NCI-H2107 (cell line): ENCODE measurements around the gene RANBP9.
A peak's percentile ranks its signal among the peaks of the same experiment; 100 is the strongest.

Experiments used
- DNase-seq: peaks from one replicate; lab custom pipeline; 2025; lab: John Stamatoyannopoulos, UW

The RANBP9 gene

DNA sequence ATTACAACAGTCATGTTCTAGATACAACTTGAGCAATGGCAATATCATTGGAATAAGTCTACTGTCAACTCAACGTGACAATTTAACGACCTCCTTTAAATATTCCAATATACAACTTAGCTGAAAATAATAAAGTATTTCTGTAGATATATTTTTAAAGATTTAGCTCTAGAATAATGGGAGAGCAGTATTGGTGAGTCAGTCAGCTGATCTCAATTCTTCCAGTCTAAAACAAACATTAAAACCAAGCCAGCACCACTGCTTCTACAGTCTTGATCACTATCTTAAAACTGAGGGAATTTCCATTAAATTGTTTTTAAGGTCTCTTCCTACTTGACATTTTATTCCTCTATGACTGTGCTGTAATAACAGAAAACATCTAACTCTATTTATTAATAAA lies 58.3 kb downstream of the RANBP9 start:
- no peak for DNase-seq

DNA sequence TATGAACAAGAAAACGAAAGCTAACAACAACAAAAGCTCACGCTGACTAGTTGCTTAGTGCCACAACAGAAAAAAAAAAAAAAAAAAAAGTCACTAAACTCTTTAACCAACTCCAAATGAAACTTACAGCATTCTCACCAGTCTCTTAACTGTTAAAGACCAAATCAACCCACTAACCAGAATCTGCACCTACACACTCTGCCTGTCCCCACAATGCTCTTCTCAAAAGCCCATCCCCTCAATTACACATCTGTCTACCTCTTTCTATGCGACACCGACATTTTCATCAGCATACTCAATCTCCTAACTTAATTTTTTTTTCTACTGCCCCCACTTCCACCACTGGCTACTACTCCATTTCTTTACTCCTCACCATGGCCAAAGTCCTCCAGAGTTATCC lies 62.2 kb downstream of the RANBP9 start:
- no peak for DNase-seq

DNA sequence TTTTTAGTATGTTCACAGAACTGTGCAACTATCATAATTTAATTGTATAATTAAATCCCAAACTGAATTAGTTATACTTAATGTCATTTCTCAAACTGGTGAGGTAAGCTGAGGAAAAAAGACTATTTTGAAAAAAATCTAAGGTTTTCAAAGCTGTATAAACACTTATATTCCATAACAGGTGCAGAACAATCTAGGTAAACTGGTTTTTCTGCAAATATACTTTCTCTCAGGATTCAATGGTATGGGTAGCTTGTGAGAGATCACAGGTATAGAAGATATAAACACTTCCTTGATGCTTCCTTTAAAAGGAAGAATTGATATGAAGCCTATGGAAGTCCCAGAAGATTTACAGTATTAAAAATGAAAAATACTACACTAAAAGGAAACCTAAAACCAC lies 62.8 kb downstream of the RANBP9 start:
- no peak for DNase-seq

DNA sequence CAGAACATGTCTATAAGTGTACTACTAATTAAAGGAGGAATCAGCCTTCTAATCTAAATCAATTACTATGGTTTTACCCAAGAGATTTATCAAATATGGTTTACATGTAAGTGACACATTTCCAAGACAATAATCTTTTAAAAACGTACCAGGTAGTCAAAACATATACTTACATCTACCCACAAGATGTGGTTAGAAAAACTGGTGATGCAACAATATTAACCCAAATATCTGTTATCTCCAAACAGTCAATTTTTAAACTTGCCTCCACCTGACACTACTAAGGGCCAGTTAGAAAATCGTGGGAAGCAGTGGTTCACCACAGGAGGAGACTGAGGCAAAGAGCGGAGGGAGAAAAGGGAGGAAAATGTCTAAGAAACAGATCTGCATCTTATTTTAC lies 68.5 kb downstream of the RANBP9 start:
- DNase-seq = no peak

DNA sequence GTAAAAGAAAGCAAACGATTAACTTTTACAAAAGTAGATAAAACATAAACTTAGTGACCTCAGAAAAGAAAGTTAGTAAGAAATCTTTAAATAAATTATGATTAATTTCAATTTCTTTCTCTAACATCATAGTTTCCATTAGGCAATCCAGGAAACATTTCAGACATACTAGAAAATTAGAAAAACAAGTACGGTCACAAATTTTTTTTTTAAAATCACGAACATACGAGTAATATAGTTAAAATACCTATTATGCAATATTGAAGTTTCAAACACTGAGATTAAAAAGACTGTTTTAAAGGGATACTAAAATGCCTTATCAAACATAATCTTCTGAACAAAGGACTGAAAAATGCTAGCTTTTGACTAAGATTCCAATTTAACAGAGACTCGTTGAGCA lies 70.3 kb downstream of the RANBP9 start:
- no peak for DNase-seq

DNA sequence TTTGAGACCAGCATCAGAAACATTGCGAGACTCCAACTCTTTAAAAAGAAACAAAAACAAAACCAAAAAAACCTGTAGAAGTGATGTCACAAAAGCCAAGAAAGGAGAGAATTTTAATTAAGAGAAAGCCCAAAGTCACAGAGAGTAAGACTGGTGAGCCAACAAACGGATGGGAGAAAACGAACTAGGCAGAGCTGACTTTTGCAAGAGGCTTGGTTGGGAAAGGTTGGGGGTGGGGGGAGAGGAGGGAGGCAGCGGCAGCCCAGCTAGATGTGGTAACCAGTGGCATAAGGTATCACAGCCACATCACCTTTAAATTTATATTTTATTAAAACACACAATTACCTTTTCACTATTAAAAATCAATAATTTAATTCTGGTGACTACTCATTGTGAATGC lies 73.0 kb downstream of the RANBP9 start:
- no peak for DNase-seq

DNA sequence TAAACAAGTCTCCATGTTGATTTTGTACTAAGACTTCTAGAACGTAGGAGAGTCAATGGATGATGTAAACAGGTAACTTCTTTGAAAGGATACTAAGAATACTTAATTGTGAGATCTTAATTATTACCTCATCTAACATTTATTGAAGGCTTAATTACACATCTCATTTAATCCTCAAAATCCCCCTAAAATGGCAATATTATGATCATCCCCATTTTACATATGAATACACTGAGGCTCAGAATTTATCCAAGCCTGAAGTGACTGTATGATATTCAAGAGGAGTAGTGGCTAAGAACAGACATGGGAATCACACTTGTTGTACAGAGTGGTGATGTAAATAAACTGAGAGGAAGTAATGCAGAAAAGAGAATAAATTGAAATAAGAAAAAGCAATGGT lies 73.6 kb downstream of the RANBP9 start:
- no peak for DNase-seq

DNA sequence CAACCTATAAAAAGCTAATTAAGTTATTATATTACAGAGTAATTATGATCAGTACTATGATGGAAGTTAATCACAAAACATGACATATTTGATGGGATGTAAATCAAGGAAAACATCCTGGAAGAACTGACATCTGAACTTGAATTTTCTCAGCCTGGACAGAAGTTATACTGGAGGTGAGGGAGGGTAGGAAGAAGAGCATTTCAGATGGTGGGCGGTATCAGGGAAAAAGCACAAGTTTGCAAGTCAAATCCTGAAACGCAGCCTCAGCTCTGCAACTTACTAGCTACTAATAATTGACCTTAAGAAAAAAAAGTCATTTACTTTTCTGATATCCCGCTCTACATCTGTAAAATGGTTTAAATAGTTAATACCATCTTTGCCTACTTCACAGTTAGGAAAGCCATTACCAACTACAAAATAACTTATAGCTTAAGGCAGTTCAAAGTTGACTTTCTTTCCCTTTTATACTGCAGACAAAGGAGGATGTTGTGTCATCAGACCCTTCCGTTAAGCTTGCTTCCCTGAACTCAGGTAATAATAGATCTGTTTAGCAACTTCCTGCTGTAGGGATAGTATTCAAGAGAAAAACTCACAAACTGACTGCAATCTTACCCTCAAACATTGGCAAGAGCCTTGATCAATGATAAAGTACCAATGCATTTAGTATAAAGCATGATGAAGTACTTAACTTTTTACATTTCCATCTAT lies 75.5 kb downstream of the RANBP9 start:
- no peak for DNase-seq

DNA sequence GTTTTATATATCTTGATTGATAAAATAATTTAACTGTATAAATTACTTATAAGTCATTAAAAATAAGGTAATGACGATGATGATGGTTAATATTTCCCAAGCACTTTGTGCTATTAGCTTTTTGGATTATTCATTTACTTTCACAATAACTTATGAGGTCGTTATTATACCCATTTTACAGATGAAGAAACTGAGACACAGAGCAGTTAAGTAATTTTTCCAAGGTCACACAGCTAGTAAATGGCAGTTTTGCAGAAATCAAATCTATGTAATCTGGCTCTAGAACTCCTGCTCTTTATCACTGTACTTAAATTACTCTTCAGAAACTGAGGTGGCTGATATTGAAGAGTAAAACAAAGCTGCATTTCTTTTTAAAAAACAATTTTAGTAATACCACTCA lies 78.3 kb downstream of the RANBP9 start:
- no peak for DNase-seq

DNA sequence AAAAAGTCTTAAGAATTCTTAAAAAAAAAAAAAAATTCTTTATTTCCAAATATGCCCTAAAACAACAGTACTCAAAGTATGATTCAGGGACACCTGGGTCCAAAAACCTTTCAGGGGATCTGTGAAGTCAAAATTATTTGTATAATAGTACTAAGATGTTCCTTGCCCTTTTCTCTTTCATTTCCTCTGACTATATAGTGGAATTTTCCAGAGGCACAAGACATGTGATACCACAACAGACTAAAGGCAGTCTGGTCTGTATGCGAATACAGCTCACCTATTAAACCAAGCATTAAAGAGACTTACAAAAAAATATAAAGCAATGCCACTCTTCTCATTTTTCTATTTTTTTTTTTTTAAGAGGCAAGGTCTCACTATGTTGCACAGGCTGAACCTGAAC lies 81.1 kb downstream of the RANBP9 start:
- no peak for DNase-seq

DNA sequence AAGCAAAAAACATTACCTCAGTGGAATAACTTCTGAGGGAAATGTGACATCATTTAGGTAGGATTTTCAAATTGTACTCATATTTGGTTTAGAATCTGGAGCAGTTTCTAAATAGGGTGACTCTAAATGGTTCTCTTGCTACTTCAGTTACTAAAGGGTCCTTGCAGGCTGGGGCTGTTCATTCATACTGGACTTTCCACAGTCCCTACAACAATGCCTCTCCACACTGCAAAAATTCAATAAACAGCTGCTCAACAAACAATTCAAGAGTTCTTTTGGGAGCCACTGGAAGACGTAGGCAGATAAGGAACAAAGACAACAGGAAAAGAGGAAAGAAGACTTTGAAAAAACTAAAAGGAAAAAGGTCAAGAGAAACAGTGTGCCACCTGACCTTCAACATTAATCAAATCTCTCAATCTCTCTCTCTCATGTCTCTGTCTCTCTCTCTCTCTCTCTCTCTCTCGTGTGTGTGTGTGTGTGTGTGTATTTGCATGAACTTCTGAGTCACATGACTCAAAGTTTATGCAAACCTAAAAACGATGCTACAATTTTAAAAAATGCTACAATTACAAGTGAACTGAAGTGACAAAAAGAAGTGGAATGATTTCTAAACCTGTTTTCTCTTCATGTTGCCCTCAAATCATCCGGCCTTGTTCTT lies 82.0 kb downstream of the RANBP9 start:
- DNase-seq = no peak

DNA sequence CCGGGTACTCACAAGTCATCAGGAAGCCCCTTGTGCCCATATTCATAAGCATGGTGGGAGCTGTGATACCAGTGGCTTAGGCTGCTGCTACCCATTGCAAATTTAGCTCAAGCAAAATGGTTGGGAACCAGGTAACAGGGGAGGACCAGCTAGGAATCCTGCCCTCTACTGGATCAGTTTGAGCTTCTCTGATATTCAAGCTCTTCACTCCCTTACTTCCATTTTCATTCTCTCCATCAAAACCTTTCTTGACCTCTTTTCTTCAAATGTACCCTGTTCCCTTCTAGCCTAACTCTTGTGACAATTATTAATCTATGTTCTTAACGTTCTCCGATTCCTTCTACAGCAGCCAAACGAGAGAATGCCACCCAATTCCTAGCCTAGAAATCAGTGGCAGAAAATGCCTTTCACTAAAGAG lies 86.8 kb downstream of the RANBP9 start:
- no peak for DNase-seq

DNA sequence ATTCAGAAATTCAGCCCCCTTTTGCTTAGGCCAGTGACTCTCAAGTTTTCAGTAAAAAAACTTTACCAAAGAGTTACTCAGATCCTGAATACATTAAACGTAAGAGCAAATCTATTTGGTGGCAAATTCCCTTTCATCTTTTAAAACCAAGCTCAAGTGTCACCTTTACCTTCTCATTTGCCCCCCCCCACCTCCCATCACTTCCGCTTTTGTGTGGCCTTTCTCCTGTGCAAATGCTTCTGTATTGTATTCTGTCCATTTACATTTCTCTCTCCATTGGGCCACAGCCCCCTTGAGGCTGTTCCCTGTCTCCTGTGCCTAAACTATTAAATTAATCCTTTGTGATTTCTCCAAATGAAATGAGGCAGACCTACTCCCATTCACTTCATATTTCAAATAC lies 94.6 kb downstream of the RANBP9 start:
- no peak for DNase-seq

DNA sequence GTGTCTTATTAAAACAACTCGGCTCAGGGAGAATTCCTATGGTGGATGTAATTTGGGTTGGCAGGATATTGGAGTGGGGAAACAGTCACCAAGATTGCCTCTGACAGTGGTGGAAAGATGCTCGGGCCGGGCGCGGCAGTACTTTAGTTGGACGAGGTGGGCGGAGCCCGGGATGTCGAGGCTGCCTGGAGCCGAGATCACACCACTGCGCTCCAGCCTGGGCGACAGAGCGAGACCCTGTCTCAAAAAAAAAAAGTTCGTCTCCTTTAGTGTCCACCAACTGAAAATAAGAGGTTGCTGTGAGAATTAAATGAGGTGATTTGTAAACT lies 95.9 kb downstream of the RANBP9 start:
- DNase-seq = no peak

DNA sequence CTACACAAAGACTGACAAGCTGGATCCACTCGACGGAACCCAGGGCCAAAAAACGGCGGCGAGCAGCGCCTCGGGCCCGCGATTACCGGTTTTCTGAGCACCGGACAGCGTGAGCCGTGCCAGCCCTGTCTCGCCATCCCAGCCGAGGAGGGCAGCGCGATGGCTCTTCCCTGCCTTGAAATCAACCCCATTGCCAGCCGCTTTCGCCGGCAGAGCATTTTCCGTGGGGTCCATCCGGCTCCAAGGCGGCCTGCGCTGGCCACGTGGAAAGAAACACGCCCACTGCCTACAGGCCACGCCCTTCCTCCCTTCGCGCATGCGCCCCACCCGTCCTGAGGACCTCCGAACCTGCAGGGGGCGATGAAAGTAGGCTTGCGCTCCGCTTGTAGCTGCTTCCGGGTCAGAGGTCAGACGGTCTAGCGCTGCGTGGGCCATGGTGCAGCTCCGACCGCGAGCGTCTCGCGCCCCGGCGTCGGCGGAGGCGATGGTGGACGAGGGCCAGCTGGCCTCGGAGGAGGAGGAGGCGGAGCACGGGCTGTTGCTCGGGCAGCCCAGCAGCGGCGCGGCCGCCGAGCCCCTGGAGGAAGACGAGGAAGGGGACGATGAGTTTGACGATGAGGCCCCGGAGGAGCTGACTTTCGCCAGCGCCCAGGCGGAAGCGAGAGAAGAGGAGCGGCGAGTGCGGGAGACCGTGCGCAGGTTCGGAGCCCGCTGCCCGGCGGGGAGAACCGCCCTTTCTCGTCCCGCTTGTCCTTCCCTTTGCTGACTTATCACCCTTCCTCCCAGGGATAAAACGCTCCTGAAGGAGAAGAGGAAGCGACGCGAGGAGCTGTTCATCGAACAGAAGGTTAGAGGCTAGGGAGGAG lies 96.5 kb downstream of the RANBP9 start, which contains the start of gene NOL7:
Gene NOL7, plus strand, starts transcription at position 410 of the 866 bp plus-strand sequence. Its CDS starts 24 bp downstream, at position 434.
- DNase-seq = peak; percentile 71

DNA sequence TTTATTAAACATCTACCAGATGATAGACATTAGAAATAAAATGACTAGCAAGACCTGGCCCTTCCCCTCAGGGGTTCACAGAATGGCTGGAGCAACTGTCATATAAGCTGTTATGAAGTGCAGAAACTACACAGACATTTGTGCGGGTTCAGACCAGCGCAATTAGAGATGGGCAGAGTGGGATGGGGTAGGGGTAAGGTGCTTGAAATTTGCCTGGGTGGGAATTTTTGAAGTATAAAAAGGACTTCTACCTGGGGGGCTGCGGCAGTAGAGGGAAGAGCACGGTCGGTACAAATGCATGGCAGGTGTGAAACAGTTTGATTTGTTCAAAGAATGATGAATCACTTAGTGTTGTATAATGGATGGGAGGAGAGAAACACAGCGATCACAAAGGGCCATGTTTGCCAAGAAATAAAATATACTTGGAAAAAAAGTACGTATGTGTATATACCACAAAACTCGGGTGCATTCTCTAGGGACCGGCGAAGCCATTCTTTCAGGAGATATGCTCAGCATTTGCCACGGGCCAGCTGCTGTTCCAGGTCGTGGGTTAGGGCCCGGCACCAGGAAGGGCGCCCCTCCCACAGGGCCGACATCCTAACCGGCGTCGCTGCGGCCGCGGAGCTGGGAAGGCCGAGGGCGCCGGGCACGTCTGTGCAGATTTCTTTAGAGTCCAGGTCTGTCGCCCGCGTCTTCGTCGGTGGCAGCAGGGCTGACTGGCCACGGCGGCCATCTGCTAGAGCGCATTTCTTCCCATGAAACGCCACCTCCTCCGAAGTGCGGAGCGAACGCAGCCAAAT lies 97.3 kb downstream of the RANBP9 start:
- DNase-seq = no peak

DNA sequence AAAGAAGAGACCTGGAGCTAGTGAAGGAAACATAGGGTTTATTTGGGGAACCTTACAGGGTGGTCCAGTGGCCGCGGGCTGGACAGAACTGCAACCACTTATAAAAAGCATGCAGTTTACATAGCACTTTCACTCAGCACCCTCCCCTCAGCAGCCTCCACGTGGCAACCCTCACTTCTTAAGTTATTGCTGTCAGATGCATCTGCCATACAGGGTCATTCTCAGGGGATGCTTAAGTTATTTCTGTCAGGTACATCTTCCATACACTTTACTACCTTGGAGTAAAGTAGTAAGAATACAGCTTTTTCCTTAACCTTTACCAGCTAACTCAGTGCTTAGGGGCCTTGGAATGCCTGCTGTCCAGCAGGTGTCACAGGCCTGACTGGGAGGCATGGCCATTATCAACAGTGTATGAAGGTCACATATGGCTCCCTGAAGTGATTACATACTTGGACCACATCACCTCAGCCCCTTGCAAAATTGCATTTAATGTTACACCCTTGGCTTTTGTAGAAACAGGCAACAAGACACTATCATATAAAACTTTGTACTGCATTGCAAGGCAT lies 98.5 kb downstream of the RANBP9 start:
- no peak for DNase-seq

DNA sequence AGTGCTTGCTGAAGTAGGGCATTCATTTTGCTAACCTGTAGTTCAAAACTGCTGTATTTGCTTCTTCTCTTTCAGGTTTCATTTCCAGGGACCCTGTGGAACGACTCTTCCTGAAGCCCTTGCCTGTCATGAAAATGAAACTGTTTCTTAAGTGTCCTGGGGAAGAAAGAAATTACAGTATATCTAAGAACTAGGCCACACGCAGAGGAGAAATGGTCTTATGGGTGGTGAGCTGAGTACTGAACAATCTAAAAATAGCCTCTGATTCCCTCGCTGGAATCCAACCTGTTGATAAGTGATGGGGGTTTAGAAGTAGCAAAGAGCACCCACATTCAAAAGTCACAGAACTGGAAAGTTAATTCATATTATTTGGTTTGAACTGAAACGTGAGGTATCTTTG lies 99.9 kb downstream of the RANBP9 start:
- DNase-seq = no peak

DNA sequence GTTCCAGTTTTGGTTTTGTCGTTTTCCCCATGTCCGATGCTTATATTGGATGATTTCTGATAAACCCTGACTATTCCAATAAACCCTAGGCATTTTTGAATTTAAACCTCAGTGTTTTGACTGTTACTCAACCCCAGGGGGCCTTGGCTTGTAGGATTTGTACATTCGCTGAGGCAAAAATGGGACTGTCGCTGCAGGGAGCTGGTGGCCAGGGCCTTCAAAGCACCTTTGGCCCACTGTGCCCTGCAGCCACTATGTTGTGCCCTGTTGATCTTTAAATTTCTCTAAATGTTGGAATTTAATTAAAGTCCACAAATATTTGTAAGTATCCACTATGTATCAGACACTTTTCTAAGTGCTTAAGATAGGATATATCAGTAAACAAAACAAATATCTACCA lies 106.0 kb downstream of the RANBP9 start:
- DNase-seq = no peak

DNA sequence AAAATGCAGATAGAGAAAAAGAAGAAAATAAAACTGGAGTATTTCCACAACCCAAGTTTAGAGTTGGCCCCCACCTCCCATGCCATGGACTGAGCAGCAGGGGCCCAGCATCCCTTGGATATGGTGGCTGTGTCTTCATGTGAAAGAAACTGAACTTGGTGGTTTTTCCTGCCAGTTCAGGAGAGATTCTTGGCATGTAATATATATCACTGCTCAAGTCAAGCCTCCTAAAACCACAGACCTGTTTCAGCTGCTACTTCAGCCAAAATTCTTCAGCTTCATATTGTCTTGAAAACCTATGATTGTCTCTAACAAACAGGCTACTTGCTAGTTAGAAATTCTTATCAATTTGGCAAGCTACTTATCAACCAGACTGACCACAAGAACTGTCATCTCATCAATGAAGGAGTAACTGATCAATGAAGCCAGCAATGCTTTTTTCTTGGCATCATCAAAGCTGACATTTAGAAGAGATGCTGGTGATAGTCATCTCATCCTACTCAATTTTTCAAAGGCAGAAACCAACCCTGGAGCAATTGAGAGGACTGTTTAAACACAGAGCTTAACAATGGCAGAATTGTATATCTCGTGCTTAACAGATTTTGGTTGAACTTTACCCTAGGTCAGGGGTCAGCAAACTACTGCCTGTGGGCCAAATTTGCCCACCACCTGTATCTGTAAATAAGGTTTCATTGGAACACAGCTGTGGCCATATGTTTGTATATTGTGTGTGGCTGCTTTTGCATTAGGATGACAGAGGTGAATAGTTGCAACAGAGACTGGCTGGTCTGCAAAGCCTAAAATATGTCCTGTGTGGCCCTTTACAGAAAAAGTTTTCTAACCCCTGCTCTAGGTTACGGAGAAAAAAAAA lies 106.9 kb downstream of the RANBP9 start:
- DNase-seq = no peak

DNA sequence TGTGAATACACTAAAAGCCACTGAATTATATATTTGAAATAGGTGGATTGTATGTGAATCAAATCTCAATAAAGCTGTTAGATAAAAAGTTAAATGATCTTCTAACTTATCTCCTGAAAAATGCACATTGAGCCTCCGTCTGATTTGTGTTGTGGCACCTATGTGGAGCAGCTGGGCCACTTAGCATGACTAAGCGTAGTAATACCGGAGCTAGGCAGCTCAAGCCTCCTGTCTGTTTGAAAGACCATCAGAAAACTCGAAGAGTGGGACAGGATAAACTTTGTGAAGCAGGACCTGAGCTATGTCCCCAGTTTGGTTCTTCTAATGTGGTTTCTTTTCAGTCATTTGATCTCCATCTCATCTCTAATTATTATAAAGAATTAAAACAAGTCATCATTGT lies 107.5 kb downstream of the RANBP9 start:
- DNase-seq = no peak
